Liver (tissue), 9 donors: Measurements from ENCODE around the gene UTP4. TPM values are rescaled to one million over a fixed set of nuclear protein-coding genes. Genes with fewer than 3 reads are reported as not detected.

Experiments
- DNase-seq: peaks from one replicate; pipeline ENCODE4 v3.0.0-alpha.2; 2017; ENCODE audit warnings: low spot score
- H3K27ac ChIP-seq, 2 donors: one replicate each; pipeline ENCODE4 v1.7.0; 2013; ENCODE audit warnings: inconsistent platforms in 2 of 2, low read length in 2 of 2, control low read depth in 1 of 2, low read depth in 1 of 2, mild to moderate bottlenecking in 1 of 2
- H3K27me3 ChIP-seq, 4 donors: one replicate each; pipeline versions ENCODE4 v1.6.1 to v1.7.0; 2013; ENCODE audit warnings: low read length in 3 of 4, inconsistent platforms in 1 of 4, mild to moderate bottlenecking in 1 of 4, moderate library complexity in 1 of 4; ENCODE audit not compliant: control insufficient read depth in 4 of 4, insufficient read depth in 4 of 4
- H3K36me3 ChIP-seq, 4 donors: one replicate each; pipeline versions ENCODE4 v1.6.1 to v1.7.0; 2013; ENCODE audit warnings: low read length in 3 of 4, mild to moderate bottlenecking in 3 of 4, low read depth in 1 of 4, moderate library complexity in 1 of 4; ENCODE audit not compliant: control insufficient read depth in 4 of 4, insufficient read depth in 3 of 4
- H3K4me1 ChIP-seq, 4 donors: one replicate each; pipeline versions ENCODE4 v1.6.1 to v1.7.0; 2013; ENCODE audit warnings: low read length in 3 of 4, mild to moderate bottlenecking in 3 of 4, moderate library complexity in 1 of 4; ENCODE audit not compliant: control insufficient read depth in 4 of 4, insufficient read depth in 4 of 4
- H3K4me3 ChIP-seq, 3 donors: one replicate each; pipeline versions ENCODE4 v1.6.1 to v1.7.0; 2013; ENCODE audit warnings: low read length in 3 of 3, control low read depth in 1 of 3, low read depth in 1 of 3, mild to moderate bottlenecking in 1 of 3
- H3K9ac ChIP-seq, 2 donors: one replicate each; pipeline ENCODE4 v1.7.0; 2013; ENCODE audit warnings: low read length in 2 of 2, mild to moderate bottlenecking in 2 of 2, moderate library complexity in 2 of 2, control low read depth in 1 of 2, low read depth in 1 of 2
- H3K9me3 ChIP-seq, 4 donors: one replicate each; pipeline versions ENCODE4 v1.6.1 to v1.7.0; 2013; ENCODE audit warnings: low read length in 3 of 4; ENCODE audit not compliant: control insufficient read depth in 4 of 4
- ATF3 ChIP-seq: IDR thresholded peaks from 2 replicates; pipeline ENCODE4 v1.6.1; 2016; ENCODE audit warnings: antibody characterized with exemption
- CTCF ChIP-seq: fragments of 150-350 bp; IDR thresholded peaks from 2 replicates; pipeline ENCODE4 v1.5.1; 2017; ENCODE audit warnings: improper control_type of control experiment, low read depth, low read length; ENCODE audit not compliant: missing input control
- EGR1 ChIP-seq, 2 donors: IDR thresholded peaks; 2 replicates each; pipeline ENCODE4 v1.6.1; 2016 to 2018; ENCODE audit warnings: antibody characterized with exemption in 2 of 2, low read depth in 2 of 2
- FOXA1 ChIP-seq: IDR thresholded peaks from 2 replicates; pipeline ENCODE4 v1.6.1; 2016; ENCODE audit warnings: antibody characterized with exemption
- FOXA2 ChIP-seq: IDR thresholded peaks from 2 replicates; pipeline ENCODE4 v1.6.1; 2016; ENCODE audit warnings: antibody characterized with exemption
- GABPA ChIP-seq, 2 donors: IDR thresholded peaks in 1 of 2; conservative IDR thresholded peaks in 1 of 2; 2 replicates each; pipeline ENCODE4 v1.6.1; 2016; ENCODE audit warnings: antibody characterized with exemption in 2 of 2, mild to moderate bottlenecking in 1 of 2, moderate library complexity in 1 of 2
- HNF4A ChIP-seq, 2 donors: conservative IDR thresholded peaks; 2 replicates each; pipeline ENCODE4 v1.6.1; 2016; ENCODE audit warnings: antibody characterized with exemption in 2 of 2, mild to moderate bottlenecking in 2 of 2
- HNF4G ChIP-seq: IDR thresholded peaks from 2 replicates; pipeline ENCODE4 v1.6.1; 2016; ENCODE audit warnings: antibody characterized with exemption
- JUND ChIP-seq, 2 donors: IDR thresholded peaks; 2 replicates each; pipeline ENCODE4 v1.6.1; 2016; ENCODE audit warnings: antibody characterized with exemption in 2 of 2
- MAX ChIP-seq: IDR thresholded peaks from 2 replicates; pipeline ENCODE4 v1.6.1; 2016; ENCODE audit warnings: antibody characterized with exemption
- NR2F2 ChIP-seq: IDR thresholded peaks from 2 replicates; pipeline ENCODE4 v1.6.1; 2016; ENCODE audit warnings: antibody characterized with exemption
- RAD21 ChIP-seq, 2 donors: IDR thresholded peaks; 2 replicates each; pipeline ENCODE4 v1.6.1; 2016; ENCODE audit warnings: antibody characterized with exemption in 2 of 2, mild to moderate bottlenecking in 2 of 2
- REST ChIP-seq: IDR thresholded peaks from 2 replicates; pipeline ENCODE4 v1.6.1; 2016; ENCODE audit warnings: antibody characterized with exemption, mild to moderate bottlenecking
- RXRA ChIP-seq, 2 donors: IDR thresholded peaks; 2 replicates each; pipeline ENCODE4 v1.6.1; 2017 to 2018; ENCODE audit warnings: antibody characterized with exemption in 2 of 2, mild to moderate bottlenecking in 1 of 2
- SP1 ChIP-seq: IDR thresholded peaks from 2 replicates; pipeline ENCODE4 v1.6.1; 2018; ENCODE audit warnings: antibody characterized with exemption, mild to moderate bottlenecking
- TAF1 ChIP-seq: conservative IDR thresholded peaks from 2 replicates; pipeline ENCODE4 v1.6.1; 2016; ENCODE audit warnings: antibody characterized with exemption, mild to moderate bottlenecking
- YY1 ChIP-seq: IDR thresholded peaks from 2 replicates; pipeline ENCODE4 v1.6.1; 2016; ENCODE audit warnings: antibody characterized with exemption, mild to moderate bottlenecking
- ZBTB33 ChIP-seq: IDR thresholded peaks from 2 replicates; pipeline ENCODE4 v1.6.1; 2016; ENCODE audit warnings: antibody characterized with exemption
- WGBS: extraction: QIAGEN DNeasy Blood & Tissue Kit; methylation state at CpG from one replicate; pipeline ENCODE4 v1.1.7; 2013; 5-methylcytosine and 5-hydroxymethylcytosine counted together
- polyA plus RNA-seq, 2 donors: library from polyadenylated mRNA; stranded (reverse) in 1 of 2; unstranded in 1 of 2; fragments of 200-250 nt in 1 of 2; fragments of >200 nt in 1 of 2; fragmentation: Nextera tagmentation in 1 of 2; extraction: Ambion mirVana in 1 of 2; gene quantifications; one replicate each; pipeline versions ENCODE4 v1.2.1 to v1.2.3, GENCODE V29; 2013 to 2015
- total RNA-seq, 2 donors: library from RNA; depleted of rRNA; stranded (reverse); fragments of >200 nt; gene quantifications; one replicate each; pipeline ENCODE4 v1.2.3, GENCODE V29; 2014
- donor health status: healthy.
- donor health status: healthy.
- donor health status: healthy.
- donor health status: healthy.
- donor health status: healthy.

The UTP4 gene
- total and polyA plus RNA-seq, 4 donors = 11.3 to 13.8 (median 12.4) TPM

GRCh38 chr16:69118994-69119393 is 13.5 kb upstream of the UTP4 start:
- Histone ChIP-seq H3K4me3 (no peak overlapping the region), H3K9me3 (no peaks in the 10 kb centered on the region), H3K36me3 (peaks cover 6 to 26% (median 9%) of the 10 kb centered on the region in 4 donors), H3K27me3 (no peaks in the 10 kb centered on the region), H3K27ac (peak overlapping the region; percentile 7 to 11), H3K4me1 (peaks cover 17 to 26% (median 22%) of the 10 kb centered on the region in 4 donors), H3K9ac (no peak overlapping the region)
- WGBS = 42% methylated on average over 2 of the region's 2 CpGs
- DNase-seq = no peak
- peak; percentile 94 for TF ChIP-seq SP1
- peak; percentile 95 for TF ChIP-seq HNF4G
- TF ChIP-seq NR2F2 = peak; percentile 66
- peak; percentile 97 for TF ChIP-seq MAX
- peak; percentile 89 for TF ChIP-seq FOXA1
- TF ChIP-seq FOXA2 = peak; percentile 76
- peak in 1 of 2 donors; percentile 67 for TF ChIP-seq GABPA (IDR thresholded peaks at IDR 0.05 in 1 of 2, conservative IDR thresholded peaks at IDR 0.05 in 1 of 2)
- peak; percentile 99 for TF ChIP-seq HNF4A (conservative IDR thresholded peaks at IDR 0.05)
- TF ChIP-seq YY1 = peak; percentile 87
- peak; percentile 95 to 98 for TF ChIP-seq RXRA (IDR thresholded peaks at IDR 0.05)
- TF ChIP-seq ATF3 = peak; percentile 56
- TF ChIP-seq ZBTB33 = peak; percentile 93
- TF ChIP-seq JUND (IDR thresholded peaks at IDR 0.05) = peak; percentile 75 to 90
- no peak for TF ChIP-seq TAF1
- peak in 1 of 2 donors; percentile 81 for TF ChIP-seq EGR1 (IDR thresholded peaks at IDR 0.05; ENCODE audit: low read depth in 2 of 2)
- peak; percentile 90 for TF ChIP-seq REST
- peak; percentile 65 to 71 for TF ChIP-seq RAD21 (IDR thresholded peaks at IDR 0.05)
- TF ChIP-seq CTCF = no peak
